ENCODE results near the gene POLR2J.
"Not testable (repeated sequence)": the region's sequence is repeated elsewhere in the genome, so short reads cannot be mapped to it uniquely, and the experiment has no call there.

The POLR2J gene

GRCh38 chr7:102478314-102479208, at the start of gene POLR2J:
POLR2J (minus strand) TSS chr7:102478922; CDS start chr7:102478860, 62 bp downstream.
- TF ChIP-seq CTCF (IDR thresholded peaks at IDR 0.05; ENCODE audit: low read depth, low read length) = peak; percentile 24
- peak; percentile 29 for DNase-seq (ENCODE audit: extremely low read depth, low read depth)

- DNase-seq (ENCODE audit: extremely low read depth, low read depth) = not testable (repeated sequence)
Measured at GRCh38 chr7:102527822-102528793, 49.4 kb upstream of the POLR2J start.

- not testable (repeated sequence) for DNase-seq (ENCODE audit: extremely low read depth, low read depth)
Measured at GRCh38 chr7:102527182-102527581, 48.5 kb upstream of the POLR2J start.

GRCh38 chr7:102524803-102525202, 46.1 kb upstream of the POLR2J start:
- not testable (repeated sequence) for DNase-seq (ENCODE audit: extremely low read depth, low read depth)

- DNase-seq (ENCODE audit: extremely low read depth, low read depth) = not testable (repeated sequence)
Measured at GRCh38 chr7:102520797-102521196, 42.1 kb upstream of the POLR2J start.

- DNase-seq (ENCODE audit: extremely low read depth, low read depth) = not testable (repeated sequence)
Measured at GRCh38 chr7:102517550-102518147, 38.9 kb upstream of the POLR2J start, which contains the start of gene RASA4B. RASA4B (minus strand) TSS chr7:102517777; CDS start chr7:102517710, 67 bp downstream.

GRCh38 chr7:102516951-102517350, 38.2 kb upstream of the POLR2J start:
- DNase-seq (ENCODE audit: extremely low read depth, low read depth) = not testable (repeated sequence)

GRCh38 chr7:102515889-102516288, 37.2 kb upstream of the POLR2J start:
- DNase-seq (ENCODE audit: extremely low read depth, low read depth) = not testable (repeated sequence)

GRCh38 chr7:102514881-102515721, 36.4 kb upstream of the POLR2J start:
- DNase-seq (ENCODE audit: extremely low read depth, low read depth) = not testable (repeated sequence)

GRCh38 chr7:102512642-102513221, 34.0 kb upstream of the POLR2J start:
- DNase-seq (ENCODE audit: extremely low read depth, low read depth) = not testable (repeated sequence)

- DNase-seq (ENCODE audit: extremely low read depth, low read depth) = not testable (repeated sequence)
Measured at GRCh38 chr7:102511860-102512522, 33.3 kb upstream of the POLR2J start.

- not testable (repeated sequence) for DNase-seq (ENCODE audit: extremely low read depth, low read depth)
Measured at GRCh38 chr7:102510575-102510974, 31.9 kb upstream of the POLR2J start.

GRCh38 chr7:102507410-102508088, 28.8 kb upstream of the POLR2J start:
- not testable (repeated sequence) for DNase-seq (ENCODE audit: extremely low read depth, low read depth)

GRCh38 chr7:102505298-102506185, 26.8 kb upstream of the POLR2J start:
- not testable (repeated sequence) for DNase-seq (ENCODE audit: extremely low read depth, low read depth)

GRCh38 chr7:102503141-102503540, 24.4 kb upstream of the POLR2J start:
- not testable (repeated sequence) for DNase-seq (ENCODE audit: extremely low read depth, low read depth)

GRCh38 chr7:102498321-102498720, 19.6 kb upstream of the POLR2J start:
- DNase-seq (ENCODE audit: extremely low read depth, low read depth) = not testable (repeated sequence)
